AG04450 (cell line): Measurements from ENCODE around the gene TMEM271. TPM values are rescaled to one million over a fixed set of nuclear protein-coding genes. Genes with fewer than 3 reads are reported as not detected.

Source experiments
- CTCF ChIA-PET: fragments of 300-600, 350-600 bp; formaldehyde crosslinking; extraction: SDS; loops from one replicate; lab custom pipeline; 2022; ENCODE audit warnings: antibody characterized with exemption, inconsistent platforms; lab: Charles Lee
- POLR2A ChIA-PET: fragments of 350-600 bp; formaldehyde crosslinking; extraction: SDS; loops from one replicate; lab custom pipeline; 2021; ENCODE audit warnings: antibody characterized with exemption, inconsistent platforms; lab: Yijun Ruan, JAX
- DNase-seq: peaks from one replicate; pipeline ENCODE4 v3.0.0-alpha.2; 2011; ENCODE audit warnings: low read depth, low spot score
- H3K27ac ChIP-seq: one replicate; pipeline ENCODE4 v1.5.1; 2012; ENCODE audit warnings: low read depth, low read length, control low read depth
- H3K27me3 ChIP-seq: one replicate; pipeline ENCODE4 v1.6.0; 2012; ENCODE audit warnings: low read length; ENCODE audit not compliant: control insufficient read depth, insufficient read depth
- H3K4me3 ChIP-seq: 2 replicates; pipeline ENCODE4 v1.5.1; 2011; ENCODE audit warnings: mild to moderate bottlenecking, low read depth, low read length, control low read depth
- H3K9me3 ChIP-seq: 2 replicates; pipeline ENCODE4 v1.5.1; 2012; ENCODE audit warnings: low read length; ENCODE audit not compliant: control insufficient read depth, insufficient read depth
- CTCF ChIP-seq: IDR thresholded peaks from 2 replicates; pipeline ENCODE4 v1.5.1; 2011; ENCODE audit warnings: low read depth, low read length, control low read depth, inconsistent platforms
- polyA plus RNA-seq: library from polyadenylated mRNA; depleted of rRNA; stranded (reverse); fragments of >200 nt; gene quantifications from 2 replicates; pipeline ENCODE4 v1.2.3, GENCODE V29; 2011

The TMEM271 gene
- polyA plus RNA-seq, 1 experiment, result not detected

- H3K4me3 ChIP-seq, result no peak overlapping the region
- H3K9me3 ChIP-seq, result peaks cover 30% of the 10 kb centered on the region; the same call in 1 of the 2 replicates
- H3K27me3 ChIP-seq, result no peaks in the 10 kb centered on the region
- no peak for TF ChIP-seq CTCF
- DNase-seq, result no peak
- ChIA-PET CTCF (no interaction called here), POLR2A (no interaction called here)
- H3K27ac ChIP-seq, result no peak overlapping the region
These were observed 44.2 kb downstream of the TMEM271 start for GRCh38 chr4:531721-532565.

- Histone ChIP-seq H3K27ac (no peak overlapping the region), H3K9me3 (peaks cover 30% of the 10 kb centered on the region; the same call in 1 of the 2 replicates), H3K4me3 (no peak overlapping the region), H3K27me3 (no peaks in the 10 kb centered on the region)
- ChIA-PET POLR2A (no interaction called here), CTCF (no interaction called here)
- DNase-seq, result no peak
- TF ChIP-seq CTCF, result no peak
These were observed 45.0 kb downstream of the TMEM271 start for GRCh38 chr4:531076-531475.

- CTCF ChIA-PET, result no interaction called here
- no peak for DNase-seq
- Histone ChIP-seq H3K27me3 (no peaks in the 10 kb centered on the region), H3K9me3 (peaks cover 22% of the 10 kb centered on the region; the same call in 1 of the 2 replicates), H3K27ac (no peak overlapping the region), H3K4me3 (no peak overlapping the region)
- POLR2A ChIA-PET, result no interaction called here
- TF ChIP-seq CTCF, result no peak
These were observed 45.9 kb downstream of the TMEM271 start for GRCh38 chr4:530017-530781.

DNA sequence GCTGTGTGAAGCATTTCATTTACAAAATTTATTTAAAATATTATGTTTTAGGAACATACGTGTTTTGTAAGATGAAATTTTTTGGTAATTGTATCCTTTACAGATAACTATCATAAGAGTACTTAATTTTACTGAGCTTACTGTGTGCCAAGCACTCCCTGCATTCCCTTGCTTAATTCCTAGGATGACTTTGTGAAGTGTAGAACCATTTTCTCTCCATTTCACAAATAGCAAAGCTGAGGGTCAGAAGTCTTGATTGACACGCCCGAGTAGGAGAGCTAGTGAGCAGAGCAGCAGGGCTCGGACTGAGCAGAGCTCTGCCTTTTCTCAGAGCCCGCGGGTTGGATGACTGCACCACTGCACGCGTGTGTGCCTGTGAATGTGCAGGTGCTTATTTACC, 46.5 kb downstream of the TMEM271 start:
- POLR2A ChIA-PET, result no interaction called here
- H3K9me3 ChIP-seq, result peaks cover 22% of the 10 kb centered on the region; the same call in 1 of the 2 replicates
- CTCF ChIA-PET, result no interaction called here
- TF ChIP-seq CTCF, result no peak
- no peak overlapping the region for H3K4me3 ChIP-seq
- no peaks in the 10 kb centered on the region for H3K27me3 ChIP-seq
- DNase-seq, result no peak
- H3K27ac ChIP-seq, result no peak overlapping the region

GRCh38 chr4:528835-529234, 47.3 kb downstream of the TMEM271 start:
- ChIA-PET POLR2A (no interaction called here), CTCF (no interaction called here)
- no peak for TF ChIP-seq CTCF
- Histone ChIP-seq H3K27ac (no peak overlapping the region), H3K27me3 (no peaks in the 10 kb centered on the region), H3K4me3 (no peak overlapping the region), H3K9me3 (peaks cover 20% of the 10 kb centered on the region; the same call in 1 of the 2 replicates)
- DNase-seq, result no peak
